NCI-H2196 treated with DMSO at 0.1 percent for 48 hours (cell line): ENCODE data around the gene SKIC2.
A peak's percentile ranks its signal among the peaks of the same experiment; 100 is the strongest.
"Not testable (repeated sequence)": the region's sequence is repeated elsewhere in the genome, so short reads cannot be mapped to it uniquely, and the experiment has no call there.

Source experiments
- DNase-seq: peaks from one replicate; lab custom pipeline; 2025; ENCODE audit not compliant: unreplicated experiment; lab: John Stamatoyannopoulos, UW

Gene SKIC2

GRCh38 chr6:31958741-31959739, at the start of gene SKIC2, which contains the start of gene NELFE:
Gene SKIC2, plus strand, starts transcription at chr6:31959175. Its CDS starts 18 bp downstream, at chr6:31959193.
Gene NELFE, minus strand, starts transcription at chr6:31958971. Its CDS starts 525 bp downstream, at chr6:31958446.
- DNase-seq: peak; percentile 97

DNA sequence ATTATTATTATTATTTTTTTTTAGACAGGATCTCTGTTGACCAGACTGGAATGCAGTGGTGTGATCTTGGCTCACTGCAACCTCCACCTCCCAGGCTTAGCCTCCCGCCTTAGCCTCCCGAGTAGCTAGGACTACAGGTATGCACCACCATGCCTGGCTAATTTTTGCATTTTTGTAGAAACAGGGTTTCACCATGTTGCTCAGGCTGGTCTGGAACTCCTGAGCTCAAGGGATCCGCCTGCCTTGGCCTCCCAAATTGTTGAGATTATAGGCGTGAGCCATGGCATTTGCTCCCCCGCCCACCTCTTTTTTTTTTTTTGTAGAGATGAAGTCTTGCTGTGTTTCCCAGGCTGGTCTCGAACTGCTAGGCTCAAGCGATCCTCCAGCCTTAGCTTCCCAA, 49.7 kb upstream of the SKIC2 start:
- not testable (repeated sequence) for DNase-seq

- DNase-seq: no peak
Observed at GRCh38 chr6:31911826-31912585, 47.0 kb upstream of the SKIC2 start.

DNA sequence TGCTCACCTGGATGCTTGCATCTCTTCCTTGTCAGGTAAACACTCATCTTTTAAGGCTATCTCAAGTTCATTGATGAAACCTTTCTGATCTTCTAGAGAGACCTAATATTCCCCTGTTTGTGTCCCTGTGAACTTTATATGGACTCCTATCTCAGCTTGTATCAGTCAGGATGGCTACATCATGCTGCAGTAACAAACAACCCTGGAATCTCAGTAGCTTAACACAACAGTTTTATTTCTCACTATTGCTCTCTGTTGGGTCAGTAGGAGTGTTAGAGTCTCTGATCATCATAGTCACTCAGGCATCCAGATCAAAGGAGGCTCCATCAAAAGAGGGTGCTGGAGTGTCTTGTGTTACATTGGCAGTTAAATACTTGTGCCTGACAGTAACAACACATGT, 43.6 kb upstream of the SKIC2 start:
- DNase-seq: no peak

GRCh38 chr6:31915756-31916155, 43.2 kb upstream of the SKIC2 start:
- DNase-seq: no peak

- DNase-seq: no peak
Observed at GRCh38 chr6:31918069-31918720, 40.8 kb upstream of the SKIC2 start.

DNA sequence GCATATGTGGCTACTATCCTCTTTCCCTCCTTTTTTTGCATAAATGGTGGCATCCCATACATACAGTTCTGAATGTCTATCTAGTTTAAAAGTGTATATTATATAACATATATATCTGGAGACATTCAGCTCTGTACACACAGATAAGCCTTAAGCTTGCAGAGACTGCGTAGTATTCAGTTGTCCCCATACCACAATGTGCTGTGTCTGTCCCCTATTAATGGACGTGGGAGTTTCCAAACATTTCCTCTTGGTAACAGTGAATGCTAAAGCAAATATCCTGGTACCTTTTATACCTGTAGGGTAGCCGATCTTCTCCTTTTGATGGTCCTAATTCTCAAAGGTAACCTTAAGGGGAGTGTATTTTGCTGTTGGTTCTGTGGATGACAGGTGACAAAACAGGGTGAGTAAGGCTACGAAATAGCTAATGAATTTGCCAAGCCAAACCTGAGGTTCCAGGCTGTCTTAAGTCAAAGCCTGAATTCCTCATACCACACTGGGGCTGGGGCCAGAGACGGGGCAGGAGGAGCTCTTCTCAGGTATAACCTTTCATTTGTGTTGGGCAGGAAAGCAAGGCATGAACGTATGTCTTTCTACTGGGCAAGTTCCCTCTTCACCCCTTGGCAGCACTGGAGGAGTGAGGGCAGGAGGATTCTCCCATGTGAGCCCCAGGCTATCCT, 39.2 kb upstream of the SKIC2 start:
- no peak for DNase-seq

GRCh38 chr6:31920811-31921210, 38.2 kb upstream of the SKIC2 start:
- DNase-seq: no peak

GRCh38 chr6:31922942-31923341, 36.0 kb upstream of the SKIC2 start:
- DNase-seq: no peak

DNA sequence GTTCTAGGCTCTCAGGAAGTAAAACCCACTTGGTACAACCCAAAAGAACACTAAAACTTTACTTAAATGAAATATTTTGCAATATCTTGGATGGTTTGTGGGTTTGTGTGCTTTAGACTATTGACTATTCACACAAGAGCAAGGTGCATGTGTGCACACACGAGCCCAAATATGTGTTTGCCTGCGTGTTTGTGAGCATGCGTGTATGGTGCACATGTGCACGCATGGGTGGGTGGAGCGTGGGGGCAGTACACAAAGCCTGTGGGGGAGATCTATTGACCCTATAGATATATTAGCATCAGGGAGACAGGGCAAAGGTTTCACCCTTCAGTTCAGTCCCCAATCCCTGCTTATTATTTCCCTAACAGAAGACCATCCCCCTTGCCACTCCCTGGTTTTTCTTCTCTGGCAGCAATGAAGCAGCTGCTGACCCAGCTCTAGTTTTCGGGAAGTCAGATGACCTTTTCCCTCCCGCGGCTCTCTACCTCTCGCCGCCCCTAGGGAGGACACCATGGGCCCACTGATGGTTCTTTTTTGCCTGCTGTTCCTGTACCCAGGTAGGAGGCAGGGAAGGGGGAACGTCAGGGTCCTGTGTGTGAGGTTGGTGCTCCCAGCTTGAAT, 31.6 kb upstream of the SKIC2 start, which contains the start of gene C2:
Gene C2 (plus strand): TSS at position 476 of the 621 bp plus-strand sequence. CDS start 36 bp downstream, at position 512.
- no peak for DNase-seq

- DNase-seq: no peak
Observed at GRCh38 chr6:31927863-31928671, 30.9 kb upstream of the SKIC2 start.

DNA sequence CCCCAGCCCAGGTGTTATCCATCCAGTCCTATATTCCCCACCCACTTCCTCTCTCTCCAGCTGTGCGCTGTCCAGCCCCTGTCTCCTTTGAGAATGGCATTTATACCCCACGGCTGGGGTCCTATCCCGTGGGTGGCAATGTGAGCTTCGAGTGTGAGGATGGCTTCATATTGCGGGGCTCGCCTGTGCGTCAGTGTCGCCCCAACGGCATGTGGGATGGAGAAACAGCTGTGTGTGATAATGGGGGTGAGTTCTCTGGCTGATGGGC, 30.4 kb upstream of the SKIC2 start:
- DNase-seq: no peak

GRCh38 chr6:31930962-31931361, 28.0 kb upstream of the SKIC2 start:
- no peak for DNase-seq

GRCh38 chr6:31932137-31932536, 26.8 kb upstream of the SKIC2 start:
- DNase-seq: not testable (repeated sequence)

- no peak for DNase-seq
Observed at GRCh38 chr6:31933537-31933936, 25.4 kb upstream of the SKIC2 start.

GRCh38 chr6:31935021-31935420, 24.0 kb upstream of the SKIC2 start:
- DNase-seq: no peak

- DNase-seq: no peak
Observed at GRCh38 chr6:31935823-31936222, 23.2 kb upstream of the SKIC2 start.

DNA sequence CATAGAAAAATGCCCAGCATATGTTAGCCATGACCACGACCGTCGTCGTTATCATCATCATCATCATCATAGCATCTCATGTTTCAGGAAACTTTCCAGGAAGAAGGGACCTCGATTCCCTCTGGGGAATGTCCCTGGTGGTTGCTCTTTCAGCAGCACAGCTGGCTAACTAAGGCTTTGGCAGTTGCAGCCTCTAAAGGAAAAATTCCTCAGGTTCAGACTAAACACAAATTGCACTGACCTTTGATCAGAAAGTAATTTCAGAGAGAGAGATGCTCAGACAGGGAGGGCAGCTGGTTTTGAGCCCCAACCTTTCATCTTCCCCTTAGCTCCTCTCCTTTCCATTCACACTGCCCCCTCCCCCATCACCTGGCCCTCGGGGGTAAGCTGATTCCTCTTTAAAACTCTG, 18.7 kb upstream of the SKIC2 start:
- DNase-seq: no peak

GRCh38 chr6:31943742-31944141, 15.2 kb upstream of the SKIC2 start:
- no peak for DNase-seq

DNA sequence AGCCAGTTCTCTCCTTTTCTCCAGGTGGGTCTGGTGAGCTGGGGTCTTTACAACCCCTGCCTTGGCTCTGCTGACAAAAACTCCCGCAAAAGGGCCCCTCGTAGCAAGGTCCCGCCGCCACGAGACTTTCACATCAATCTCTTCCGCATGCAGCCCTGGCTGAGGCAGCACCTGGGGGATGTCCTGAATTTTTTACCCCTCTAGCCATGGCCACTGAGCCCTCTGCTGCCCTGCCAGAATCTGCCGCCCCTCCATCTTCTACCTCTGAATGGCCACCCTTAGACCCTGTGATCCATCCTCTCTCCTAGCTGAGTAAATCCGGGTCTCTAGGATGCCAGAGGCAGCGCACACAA, 13.8 kb upstream of the SKIC2 start:
- no peak for DNase-seq
